Measurements from ENCODE around the gene TENM4. TPM values are rescaled to one million over a fixed set of nuclear protein-coding genes. Genes with fewer than 3 reads are reported as not detected.

TENM4 gene
- 5.2 TPM for polyA plus RNA-seq (ENCODE audit: insufficient read length)

DNA sequence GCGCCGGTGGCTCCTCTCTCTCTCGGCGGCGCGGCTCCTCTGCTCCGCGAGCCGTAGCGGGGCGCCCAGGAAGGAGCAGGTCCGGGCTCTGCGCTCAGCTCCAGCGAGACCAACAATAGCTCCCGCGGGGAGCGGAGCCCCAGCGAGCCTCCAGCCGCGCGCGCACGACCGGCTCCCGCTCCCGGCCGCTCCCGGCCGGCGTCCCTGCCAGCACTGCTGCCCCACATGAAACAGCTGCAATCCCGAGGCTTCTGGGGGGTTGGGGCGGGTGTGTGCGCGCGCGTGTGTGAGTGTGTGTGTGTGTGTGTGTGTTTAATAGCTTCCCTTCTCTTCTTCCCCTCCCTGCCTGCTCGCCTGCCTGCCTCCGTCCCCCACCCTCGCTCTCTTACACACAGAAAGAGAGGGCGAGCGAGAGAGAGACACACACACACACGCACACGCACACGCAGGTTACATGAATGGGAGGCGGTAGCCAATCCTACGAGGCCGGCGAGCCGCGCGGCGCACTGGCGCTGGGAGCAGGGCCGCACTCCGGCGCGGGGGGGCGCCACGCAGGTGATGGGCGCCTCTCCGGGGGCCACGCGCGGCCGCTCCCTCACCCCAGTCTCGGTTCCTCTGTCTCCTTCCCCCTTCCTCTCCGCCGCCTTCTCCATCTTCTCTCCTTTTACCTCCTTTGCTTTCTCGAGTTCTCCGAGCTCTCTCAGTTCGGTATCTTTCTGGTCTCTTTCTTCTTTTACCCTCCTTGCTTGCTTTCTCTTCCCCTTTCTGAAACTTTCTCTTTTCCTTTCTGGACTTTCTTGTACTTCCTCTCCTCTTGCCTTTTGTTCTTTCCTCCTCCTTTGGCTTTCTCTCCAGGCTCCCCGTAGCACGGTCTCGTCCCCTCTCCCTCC lies at the start of gene TENM4:
TSS of gene TENM4 (minus strand) at position 460 of the 890 bp plus-strand sequence. CDS start 371,086 bp downstream, outside the sequence.
- no peak for DNase-seq (ENCODE audit: low read depth)

DNA sequence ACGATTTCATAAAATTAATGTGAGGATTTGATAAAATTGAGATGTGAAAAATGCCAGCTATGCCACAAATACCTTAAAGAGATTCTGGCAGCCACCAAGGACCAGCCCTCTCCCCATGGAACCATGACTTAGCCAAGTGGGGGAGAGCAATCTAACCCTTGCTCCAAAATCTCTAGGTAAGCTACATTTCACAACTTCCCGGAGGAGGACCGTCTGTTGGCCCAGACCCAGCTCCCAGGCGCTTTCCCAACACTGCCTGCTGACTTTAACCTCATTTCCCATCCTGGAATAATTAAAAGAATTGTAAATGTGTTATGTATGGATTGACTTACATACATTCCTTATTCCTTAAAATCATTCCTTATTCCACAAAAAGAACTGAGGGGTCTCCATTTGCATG lies 47.5 kb upstream of the TENM4 start:
- DNase-seq (ENCODE audit: low read depth), result no peak

DNA sequence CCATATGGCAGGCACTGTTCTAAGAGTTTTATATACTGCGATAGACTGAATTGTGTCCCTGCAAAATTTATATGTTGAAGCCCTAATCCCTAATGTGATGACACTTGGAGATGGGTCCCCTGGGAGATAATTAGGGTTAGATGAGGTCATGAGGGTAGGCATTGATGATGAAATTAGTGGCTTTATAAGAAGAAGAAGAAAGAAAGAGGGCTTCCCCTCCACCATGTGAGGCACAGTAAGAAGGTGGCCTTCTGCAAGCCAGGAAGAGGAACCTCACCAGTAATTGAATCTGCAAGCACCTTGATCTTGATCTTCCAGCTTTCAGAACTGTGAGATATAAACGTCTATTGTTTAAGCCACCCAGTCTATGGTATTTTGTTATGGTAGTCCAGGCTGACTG lies 46.6 kb upstream of the TENM4 start:
- DNase-seq (ENCODE audit: low read depth), result no peak

DNA sequence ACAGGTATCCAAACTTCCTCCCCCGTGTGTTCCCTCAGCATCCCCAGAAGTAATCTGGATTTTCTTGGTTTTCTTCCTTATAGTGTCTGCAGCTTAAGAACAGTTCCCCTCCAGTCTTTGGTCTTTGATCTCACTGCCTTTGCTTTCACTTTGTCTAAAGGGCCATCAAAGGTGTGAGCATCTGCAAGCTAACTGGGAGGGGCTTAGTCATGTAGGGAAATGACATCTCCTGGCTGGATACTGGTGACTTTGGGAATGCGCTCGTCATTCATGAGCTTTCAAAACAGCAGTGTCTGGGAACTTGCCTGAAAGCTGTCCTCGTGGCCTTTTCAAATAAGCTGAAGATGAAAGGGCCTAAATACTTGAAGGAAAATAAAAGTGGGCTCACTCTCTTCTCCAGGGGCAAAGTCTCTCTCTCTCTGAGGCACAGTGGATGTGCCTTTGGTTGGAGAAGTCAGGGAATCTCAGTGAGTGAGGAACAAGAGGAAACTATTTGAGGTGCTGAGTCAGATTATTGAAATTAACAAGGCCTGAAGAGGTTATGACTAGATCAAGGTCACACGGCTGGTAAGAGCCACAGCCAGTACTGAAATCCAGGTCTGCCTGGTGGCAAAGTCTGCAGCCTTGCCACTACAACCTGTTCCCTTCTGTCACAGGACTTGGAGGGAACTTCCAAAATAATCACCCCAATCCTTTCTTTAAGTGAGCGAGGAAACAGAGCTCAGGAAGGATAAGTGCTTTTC lies 45.6 kb upstream of the TENM4 start:
- no peak for DNase-seq (ENCODE audit: low read depth)

DNA sequence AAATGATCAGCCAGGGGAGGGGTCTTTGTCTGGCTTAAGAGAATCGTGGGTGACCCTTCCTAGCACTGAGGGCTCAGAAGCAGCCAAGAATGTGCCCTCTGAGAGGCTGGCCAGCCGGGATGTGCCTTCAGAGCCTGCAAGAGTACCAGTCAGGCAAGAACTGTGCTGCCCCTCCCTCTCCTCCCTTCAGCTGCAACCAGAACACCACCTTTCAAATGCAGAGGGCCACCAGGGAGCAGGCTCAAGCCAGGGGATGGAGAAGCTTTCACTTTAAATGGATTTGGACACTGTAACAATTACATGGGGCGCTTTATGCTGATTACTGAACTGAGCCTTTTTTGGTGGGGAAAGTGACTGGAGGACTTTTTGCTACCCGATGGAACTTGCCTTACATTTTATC lies 44.9 kb upstream of the TENM4 start:
- no peak for DNase-seq (ENCODE audit: low read depth)

DNA sequence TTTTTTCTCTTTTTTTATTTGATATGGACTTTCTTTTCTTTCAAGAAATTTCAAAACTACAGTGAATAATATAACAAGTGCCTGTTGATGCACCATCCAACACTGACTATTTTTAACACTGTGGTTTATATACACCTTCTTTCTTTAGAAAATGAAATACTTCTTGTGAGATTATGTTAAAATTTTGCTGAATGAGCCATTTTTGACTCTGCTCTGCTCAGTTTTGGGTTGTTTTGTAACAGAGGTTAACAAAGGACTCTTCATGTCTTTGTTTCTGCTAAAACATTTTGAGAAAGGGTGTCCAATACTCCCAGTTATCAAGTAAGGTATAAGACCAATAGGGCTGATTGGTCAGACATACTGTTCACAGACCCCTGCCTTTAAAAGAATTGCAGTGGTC lies 44.0 kb upstream of the TENM4 start:
- DNase-seq (ENCODE audit: low read depth), result no peak

DNA sequence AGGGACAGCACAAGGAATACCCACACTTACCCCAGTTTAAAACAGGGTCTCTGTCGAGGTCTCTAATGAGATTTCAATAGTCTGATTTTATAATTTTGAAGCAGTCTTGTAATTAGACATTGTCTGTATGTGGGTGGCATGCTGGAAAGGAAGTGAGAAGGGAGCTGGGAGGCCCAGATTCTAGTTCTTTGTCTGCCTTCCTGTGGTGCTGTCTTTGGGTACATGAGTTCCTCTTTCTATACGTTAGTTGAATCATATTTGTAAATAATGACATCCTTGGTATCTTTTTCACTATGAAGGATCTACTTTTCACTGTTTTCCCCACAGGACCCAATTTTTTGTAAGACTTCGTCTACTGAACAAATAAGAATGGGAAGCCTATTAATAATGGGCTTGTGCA lies 42.0 kb upstream of the TENM4 start:
- DNase-seq (ENCODE audit: low read depth), result no peak

DNA sequence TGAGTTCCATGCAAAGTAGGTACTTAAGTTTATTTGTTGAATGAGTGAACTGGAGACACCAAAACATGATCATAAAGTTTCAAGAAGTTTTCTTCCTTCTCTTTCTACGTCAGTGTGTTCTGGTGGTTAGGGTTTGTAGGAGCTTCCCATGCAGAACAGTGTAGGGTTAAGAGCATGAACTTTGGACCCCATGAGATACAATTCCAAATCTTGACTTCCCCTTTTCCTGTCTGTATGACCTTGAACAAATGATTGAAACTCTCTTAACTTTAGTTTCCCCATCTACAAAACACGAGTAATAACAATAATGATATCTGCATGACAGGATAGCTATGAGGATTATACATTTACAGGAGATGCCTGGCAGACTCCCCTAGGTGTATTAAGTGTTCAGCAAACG lies 41.0 kb upstream of the TENM4 start:
- no peak for DNase-seq (ENCODE audit: low read depth)

DNA sequence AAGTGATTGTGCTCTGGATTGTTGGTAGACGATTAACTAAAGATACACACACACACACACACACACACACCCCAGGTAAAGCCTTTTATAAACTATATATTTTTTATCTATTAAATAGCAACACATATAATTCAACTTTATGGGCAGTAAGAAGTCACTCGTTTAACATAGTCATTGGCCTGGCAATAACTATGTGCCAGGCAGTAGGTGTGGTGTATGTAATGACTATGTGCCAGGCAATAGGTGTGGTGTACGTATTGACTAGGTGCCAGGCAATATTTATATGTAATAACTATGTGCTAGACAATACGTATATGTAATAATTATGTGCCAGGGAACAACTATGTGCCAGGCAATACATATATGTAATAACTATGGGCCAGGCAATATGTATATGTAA lies 40.0 kb upstream of the TENM4 start:
- DNase-seq (ENCODE audit: low read depth), result no peak

DNA sequence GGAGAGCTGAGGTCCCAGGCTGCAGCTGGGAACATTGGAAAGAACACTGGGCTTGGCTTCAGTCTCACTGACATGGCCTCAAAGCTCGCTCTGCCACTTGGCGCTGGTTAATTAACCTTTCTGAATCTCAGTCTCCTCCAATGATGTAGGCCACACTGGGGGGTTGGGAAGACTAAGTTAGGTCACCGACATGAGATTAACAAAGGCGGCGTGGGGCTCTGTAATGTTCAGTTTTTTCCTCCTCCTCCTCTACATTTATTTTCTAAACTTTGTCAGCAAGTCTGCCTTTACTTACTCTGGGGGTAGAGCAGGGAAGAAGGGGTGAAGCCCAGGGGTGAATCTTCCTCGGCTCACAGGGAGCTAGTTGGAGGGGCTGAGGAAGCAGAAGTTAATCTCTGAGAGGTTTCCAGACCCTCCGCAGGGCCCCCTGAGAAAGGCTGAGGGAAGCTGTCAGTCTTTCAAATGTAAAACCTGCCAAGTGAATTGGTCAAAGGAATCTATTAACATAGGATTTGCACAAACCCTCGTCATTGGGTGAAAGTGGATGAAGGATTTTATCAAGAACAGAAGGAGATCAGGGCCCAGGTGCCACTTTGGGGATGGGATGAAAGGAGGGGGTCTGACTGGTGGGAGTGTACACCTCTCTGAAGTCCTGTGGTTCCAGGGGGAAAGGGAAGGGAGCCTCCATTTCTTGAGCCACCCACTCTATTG lies 32.1 kb upstream of the TENM4 start:
- DNase-seq (ENCODE audit: low read depth), result no peak

DNA sequence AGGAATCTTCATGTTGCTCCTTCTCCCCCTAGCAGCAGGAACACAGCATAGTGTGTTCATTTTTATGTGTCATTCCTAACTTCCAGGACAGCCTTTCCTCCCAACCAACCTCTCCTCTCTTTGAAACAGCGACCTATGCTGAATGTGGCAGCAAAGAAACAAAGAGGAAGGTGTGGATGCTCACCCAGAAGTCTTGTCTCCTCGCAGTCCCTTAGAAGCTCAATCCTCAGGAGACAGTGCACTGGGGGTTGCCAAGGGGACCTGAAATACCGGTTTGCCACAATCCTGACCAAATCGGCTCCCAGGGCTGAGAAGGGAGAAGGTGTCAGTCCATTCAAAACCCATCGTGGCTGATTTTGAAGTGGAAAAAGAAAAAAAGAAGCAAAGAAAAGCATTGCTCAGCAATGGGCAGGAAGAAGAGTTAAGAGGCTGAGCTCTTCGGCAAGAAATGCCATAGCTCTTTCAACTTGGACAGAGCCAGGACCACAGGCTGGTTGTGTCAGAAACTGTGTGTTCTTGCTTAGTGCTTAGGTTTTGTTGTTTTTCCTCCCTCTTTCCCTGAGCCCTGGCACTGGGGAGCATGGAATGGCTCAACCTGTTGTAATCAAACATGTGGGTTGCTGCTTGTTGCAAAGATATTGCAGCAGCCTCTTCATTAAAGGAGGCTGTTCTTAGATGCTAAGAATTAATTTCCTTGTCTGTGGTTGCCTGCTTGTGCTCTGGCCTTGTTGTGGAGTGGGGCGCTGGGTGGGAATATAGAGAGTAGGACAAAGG lies 30.4 kb upstream of the TENM4 start:
- no peak for DNase-seq (ENCODE audit: low read depth)

DNA sequence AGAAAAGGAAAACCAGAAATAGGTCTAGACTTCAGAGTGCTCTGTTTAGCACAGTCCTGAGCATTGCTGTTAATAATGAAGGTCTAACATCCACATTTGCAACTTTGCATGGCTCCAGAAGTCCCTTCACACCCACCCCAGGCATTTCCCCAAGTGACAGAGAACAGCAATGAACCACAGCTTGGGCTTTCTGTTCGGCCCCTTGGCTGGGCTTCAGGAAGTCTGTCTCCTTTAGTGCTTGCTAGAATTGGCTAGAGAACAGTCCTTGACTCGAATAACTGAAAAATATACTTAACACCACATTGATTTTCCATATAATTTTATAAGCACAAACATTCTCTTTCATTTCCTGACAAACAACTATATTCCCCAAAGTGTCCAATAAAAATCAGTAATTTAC lies 29.3 kb upstream of the TENM4 start:
- DNase-seq (ENCODE audit: low read depth), result no peak

DNA sequence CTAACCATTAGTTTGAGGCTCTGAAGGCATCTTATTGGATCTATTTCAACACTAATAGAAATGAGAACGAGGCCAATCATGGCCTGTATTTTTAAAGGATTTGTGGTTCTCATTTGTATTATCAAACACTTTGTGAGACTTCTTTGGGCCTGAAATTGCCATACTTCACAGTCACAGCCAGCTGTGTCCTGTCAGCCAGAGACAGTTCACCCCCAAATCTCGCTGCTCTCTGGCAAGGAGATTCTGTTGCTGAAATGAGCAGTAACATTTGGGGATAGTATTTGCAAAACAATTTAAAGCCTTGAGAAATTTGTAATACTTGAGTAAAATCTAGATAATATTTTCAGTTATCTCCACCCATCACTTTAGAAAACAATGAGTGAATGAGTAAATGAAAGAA lies 26.9 kb upstream of the TENM4 start:
- no peak for DNase-seq (ENCODE audit: low read depth)

DNA sequence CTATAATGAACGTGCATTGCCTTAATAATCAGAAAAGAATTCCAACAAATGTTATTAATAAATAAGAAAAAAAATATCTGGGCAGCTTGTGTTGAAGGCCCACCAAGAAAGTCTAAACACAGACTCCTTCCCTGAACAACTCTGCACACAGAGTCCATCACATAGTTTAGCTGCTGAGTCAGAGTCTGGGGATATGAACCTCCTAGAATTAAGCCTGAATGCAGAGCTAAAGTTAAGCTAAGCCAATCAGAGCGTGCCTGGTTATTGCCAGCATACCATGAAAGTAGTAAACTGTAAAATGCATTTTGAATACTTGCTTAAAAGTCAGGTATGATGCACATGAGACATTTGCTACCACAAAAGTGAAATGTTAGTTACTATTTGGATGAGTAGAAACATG lies 25.6 kb upstream of the TENM4 start:
- DNase-seq (ENCODE audit: low read depth), result no peak

DNA sequence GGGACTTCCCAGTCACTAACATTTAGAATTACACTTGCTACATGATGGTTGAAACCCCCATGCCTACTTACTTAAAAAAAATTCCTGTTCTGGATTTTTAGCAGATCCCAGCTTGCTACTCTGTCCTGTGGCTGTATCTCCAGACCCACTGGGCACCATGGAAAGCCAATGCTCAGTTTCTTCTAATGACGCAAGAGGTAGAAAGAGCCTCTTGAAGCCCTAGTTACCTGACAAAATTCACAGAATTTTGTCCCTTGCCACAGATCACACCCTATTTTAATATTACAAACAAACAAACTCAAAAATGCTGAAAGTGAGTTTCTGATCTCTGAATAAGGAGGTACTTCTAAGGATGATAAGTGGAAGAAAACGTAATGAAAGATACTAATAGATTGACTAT lies 24.3 kb upstream of the TENM4 start:
- no peak for DNase-seq (ENCODE audit: low read depth)

DNA sequence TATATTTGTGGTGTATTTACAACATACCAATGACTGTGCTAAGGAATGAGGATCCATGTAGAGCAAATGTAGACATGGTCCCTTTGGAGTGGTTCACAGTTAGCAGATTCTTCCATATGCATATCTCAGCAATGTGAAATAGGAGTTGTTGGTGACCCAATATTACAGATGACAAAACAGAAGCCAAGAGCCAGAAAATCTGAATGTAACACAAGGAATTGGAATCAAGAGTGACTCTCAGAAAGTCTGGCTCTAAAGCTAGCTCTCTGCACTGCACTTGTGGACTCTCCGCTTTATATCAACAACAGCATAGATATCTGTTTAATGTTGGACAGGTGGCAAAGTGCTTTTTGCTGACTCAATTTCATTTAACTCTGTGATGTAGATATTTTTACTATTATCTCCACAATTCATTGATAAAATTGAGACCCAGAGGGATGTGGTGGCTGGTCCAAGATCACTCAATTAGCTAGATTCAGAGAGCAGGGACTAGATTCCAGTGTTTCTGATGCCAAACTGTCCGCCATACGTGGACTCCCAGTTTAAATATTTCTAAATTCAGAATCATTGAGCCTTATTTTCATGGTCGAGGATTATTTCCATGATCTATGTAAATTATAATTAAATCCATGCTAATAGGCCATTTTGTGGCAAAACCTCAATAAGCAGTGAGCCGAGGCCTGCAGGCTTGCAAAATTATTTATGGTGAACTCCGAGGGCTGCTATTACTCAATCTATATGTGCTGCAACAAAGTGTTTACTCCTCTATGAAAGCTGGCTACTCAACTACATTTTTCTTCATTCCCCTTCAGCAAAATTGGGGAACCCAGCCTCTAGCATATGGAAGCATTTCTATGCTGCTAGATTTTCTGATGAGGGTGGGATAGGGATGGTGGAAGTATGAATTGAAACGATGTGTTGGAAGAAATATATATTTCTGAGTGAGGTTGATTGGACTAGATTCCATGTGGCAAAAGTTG lies 21.1 kb upstream of the TENM4 start:
- no peak for DNase-seq (ENCODE audit: low read depth)

DNA sequence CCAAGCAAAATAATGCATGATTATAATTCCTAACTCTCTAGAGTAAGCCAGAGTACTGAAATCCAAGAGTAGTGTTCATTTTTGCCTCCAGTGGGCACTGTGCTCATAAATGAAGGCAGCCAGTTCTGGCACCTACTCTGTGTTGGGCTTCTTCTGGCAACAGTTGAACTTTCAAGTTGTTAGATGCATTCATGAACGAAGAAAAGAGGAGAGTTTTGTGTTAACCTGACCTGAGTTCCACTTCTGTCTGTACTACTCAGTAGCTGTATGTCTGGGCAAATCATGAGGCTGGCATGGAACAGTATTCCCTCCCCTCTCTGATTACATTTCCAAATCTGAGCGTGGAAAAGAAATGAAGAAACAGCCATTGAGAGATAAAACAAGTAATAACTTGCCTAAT lies 20.3 kb upstream of the TENM4 start:
- no peak for DNase-seq (ENCODE audit: low read depth)

DNA sequence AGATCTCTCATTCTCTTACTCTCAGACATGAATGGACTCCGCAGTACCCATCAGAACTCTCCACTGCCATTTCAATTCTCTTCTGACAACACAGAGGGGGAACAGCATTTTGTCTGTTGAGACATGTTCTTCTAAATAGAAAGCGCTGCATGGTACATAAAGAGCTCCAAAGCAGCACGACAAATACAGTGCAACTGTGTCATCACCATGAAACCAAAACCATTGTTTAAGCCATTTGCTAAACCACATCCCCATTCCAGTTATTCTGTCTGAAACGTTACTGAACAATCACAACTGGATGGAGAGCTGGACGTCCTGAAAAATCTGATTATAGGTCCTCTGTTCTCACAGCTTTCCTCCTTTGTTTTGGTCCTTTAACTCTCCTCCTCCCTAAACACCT lies 17.9 kb upstream of the TENM4 start:
- no peak for DNase-seq (ENCODE audit: low read depth)

DNA sequence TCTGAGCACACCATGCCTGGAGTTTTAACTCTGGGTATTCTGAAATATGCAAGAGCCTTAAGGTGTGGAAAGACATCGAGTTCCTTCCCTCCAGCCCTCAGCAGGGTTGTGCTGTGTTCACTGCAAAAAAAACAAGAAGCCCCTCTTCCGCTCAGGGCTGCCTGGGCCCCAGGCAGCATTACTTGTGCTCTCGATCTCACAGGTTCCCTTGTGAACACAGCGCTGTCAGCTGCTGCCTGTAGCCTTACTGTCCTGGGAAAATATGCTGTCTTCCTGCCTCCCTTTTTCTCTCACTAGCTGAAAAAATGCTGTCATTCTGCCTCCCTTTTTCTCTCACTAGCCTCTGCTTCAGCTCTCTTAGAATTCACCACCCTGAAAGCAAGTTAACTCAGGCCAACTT lies 15.7 kb upstream of the TENM4 start:
- DNase-seq (ENCODE audit: low read depth), result no peak

DNA sequence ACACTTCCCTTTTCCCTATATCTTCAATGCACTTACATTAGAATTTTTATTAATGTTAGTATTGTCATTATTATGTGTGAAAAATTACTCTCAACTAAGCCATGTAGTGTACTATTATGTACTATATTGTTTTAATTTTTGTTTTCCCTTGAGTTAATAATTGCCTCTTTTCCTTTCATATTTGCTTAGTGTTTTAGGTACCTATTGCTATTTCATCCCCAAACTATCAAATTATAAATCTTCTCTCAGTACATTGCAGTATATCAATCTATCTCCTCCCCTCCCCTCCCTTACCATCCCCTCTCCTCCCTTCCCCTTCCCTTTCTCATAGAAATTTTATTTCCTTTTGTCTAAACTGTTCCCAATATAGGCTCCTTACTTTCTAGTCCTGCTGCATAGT lies 12.8 kb upstream of the TENM4 start:
- no peak for DNase-seq (ENCODE audit: low read depth)

DNA sequence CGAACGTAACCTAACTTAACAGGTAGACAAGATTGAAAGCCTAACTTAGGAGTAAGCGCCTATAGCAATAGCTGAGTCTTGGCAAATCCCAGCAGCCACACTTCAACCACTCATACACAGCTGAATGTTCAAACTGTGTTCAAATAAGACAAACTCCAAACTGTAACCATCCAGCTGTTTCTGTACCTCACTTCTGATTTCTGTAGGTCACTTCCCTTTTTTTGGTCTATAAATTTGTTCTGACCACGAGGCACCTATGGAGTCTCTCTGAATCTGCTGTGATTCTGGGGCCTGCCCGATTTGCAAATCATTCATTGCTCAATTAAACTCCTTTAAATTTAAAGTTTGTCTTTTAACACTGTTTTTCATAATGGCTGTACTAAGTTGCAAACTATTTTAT lies 8.2 kb upstream of the TENM4 start:
- no peak for DNase-seq (ENCODE audit: low read depth)

Data from forelimb muscle (tissue), 1 donor.